Ishikawa (cell line): ENCODE results near the gene LCNL1.

Experiments used
- CEBPB ChIP-seq: IDR thresholded peaks from 2 replicates; pipeline ENCODE4 v1.6.1; 2012
- CREB1 ChIP-seq: IDR thresholded peaks from 2 replicates; pipeline ENCODE4 v1.6.1; 2012; ENCODE audit warnings: low read depth
- EGR1 ChIP-seq: IDR thresholded peaks from 2 replicates; pipeline ENCODE4 v1.6.1; 2012
- EP300 ChIP-seq: IDR thresholded peaks from 2 replicates; pipeline ENCODE4 v1.6.1; 2012; ENCODE audit warnings: borderline replicate concordance
- FOXM1 ChIP-seq: IDR thresholded peaks from 2 replicates; pipeline ENCODE4 v1.6.1; 2012; ENCODE audit warnings: low read depth, borderline replicate concordance
- MAX ChIP-seq: IDR thresholded peaks from 2 replicates; pipeline ENCODE4 v1.6.1; 2012
- NFIC ChIP-seq: IDR thresholded peaks from 2 replicates; pipeline ENCODE4 v1.6.1; 2012
- RAD21 ChIP-seq: IDR thresholded peaks from 2 replicates; pipeline ENCODE4 v1.6.1; 2012; ENCODE audit warnings: low read depth
- TAF1 ChIP-seq: IDR thresholded peaks from 2 replicates; pipeline ENCODE4 v1.6.1; 2012; ENCODE audit warnings: low read depth, mild to moderate bottlenecking
- TCF12 ChIP-seq: IDR thresholded peaks from 2 replicates; pipeline ENCODE4 v1.6.1; 2012; ENCODE audit warnings: low read depth
- TEAD4 ChIP-seq: IDR thresholded peaks from 2 replicates; pipeline ENCODE4 v1.6.1; 2012
- USF1 ChIP-seq: IDR thresholded peaks from 2 replicates; pipeline ENCODE4 v1.6.1; 2012
- YY1 ChIP-seq: IDR thresholded peaks from 2 replicates; pipeline ENCODE4 v1.6.1; 2012; ENCODE audit warnings: low read depth
- ZBTB7A ChIP-seq: IDR thresholded peaks from 2 replicates; pipeline ENCODE4 v1.6.1; 2012; ENCODE audit warnings: low read depth
- TF ChIP-seq, protein P1 (sequence below): IDR thresholded peaks from 2 replicates; pipeline ENCODE4 v1.6.1; 2012; ENCODE audit warnings: low read depth, mild to moderate bottlenecking

The LCNL1 gene

GRCh38 chr9:136994180-136994887, 11.5 kb downstream of the LCNL1 start:
- TF ChIP-seq EP300 (no peak), TEAD4 (no peak), ZBTB7A (no peak), FOXM1 (no peak), TCF12 (no peak), RAD21 (no peak), USF1 (no peak), CEBPB (no peak), CREB1 (no peak), YY1 (no peak), TAF1 (no peak), EGR1 (no peak), NFIC (no peak), MAX (no peak)
- TF ChIP-seq, protein P1, sequence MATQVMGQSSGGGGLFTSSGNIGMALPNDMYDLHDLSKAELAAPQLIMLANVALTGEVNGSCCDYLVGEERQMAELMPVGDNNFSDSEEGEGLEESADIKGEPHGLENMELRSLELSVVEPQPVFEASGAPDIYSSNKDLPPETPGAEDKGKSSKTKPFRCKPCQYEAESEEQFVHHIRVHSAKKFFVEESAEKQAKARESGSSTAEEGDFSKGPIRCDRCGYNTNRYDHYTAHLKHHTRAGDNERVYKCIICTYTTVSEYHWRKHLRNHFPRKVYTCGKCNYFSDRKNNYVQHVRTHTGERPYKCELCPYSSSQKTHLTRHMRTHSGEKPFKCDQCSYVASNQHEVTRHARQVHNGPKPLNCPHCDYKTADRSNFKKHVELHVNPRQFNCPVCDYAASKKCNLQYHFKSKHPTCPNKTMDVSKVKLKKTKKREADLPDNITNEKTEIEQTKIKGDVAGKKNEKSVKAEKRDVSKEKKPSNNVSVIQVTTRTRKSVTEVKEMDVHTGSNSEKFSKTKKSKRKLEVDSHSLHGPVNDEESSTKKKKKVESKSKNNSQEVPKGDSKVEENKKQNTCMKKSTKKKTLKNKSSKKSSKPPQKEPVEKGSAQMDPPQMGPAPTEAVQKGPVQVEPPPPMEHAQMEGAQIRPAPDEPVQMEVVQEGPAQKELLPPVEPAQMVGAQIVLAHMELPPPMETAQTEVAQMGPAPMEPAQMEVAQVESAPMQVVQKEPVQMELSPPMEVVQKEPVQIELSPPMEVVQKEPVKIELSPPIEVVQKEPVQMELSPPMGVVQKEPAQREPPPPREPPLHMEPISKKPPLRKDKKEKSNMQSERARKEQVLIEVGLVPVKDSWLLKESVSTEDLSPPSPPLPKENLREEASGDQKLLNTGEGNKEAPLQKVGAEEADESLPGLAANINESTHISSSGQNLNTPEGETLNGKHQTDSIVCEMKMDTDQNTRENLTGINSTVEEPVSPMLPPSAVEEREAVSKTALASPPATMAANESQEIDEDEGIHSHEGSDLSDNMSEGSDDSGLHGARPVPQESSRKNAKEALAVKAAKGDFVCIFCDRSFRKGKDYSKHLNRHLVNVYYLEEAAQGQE = no peak

- TF ChIP-seq CEBPB (no peak), MAX (no peak), EGR1 (no peak), EP300 (no peak), TAF1 (no peak), RAD21 (no peak), YY1 (no peak), USF1 (no peak), TEAD4 (no peak), NFIC (no peak), CREB1 (no peak), ZBTB7A (no peak), FOXM1 (no peak), TCF12 (no peak)
- TF ChIP-seq, protein P1 = no peak
Observed at GRCh38 chr9:136994888-136995230, 12.1 kb downstream of the LCNL1 start.

- TF ChIP-seq TEAD4 (no peak), MAX (no peak), ZBTB7A (peak; percentile 57; the same call in 1 of the 2 replicates)
Observed at GRCh38 chr9:136995362-136995761, 12.6 kb downstream of the LCNL1 start.

DNA sequence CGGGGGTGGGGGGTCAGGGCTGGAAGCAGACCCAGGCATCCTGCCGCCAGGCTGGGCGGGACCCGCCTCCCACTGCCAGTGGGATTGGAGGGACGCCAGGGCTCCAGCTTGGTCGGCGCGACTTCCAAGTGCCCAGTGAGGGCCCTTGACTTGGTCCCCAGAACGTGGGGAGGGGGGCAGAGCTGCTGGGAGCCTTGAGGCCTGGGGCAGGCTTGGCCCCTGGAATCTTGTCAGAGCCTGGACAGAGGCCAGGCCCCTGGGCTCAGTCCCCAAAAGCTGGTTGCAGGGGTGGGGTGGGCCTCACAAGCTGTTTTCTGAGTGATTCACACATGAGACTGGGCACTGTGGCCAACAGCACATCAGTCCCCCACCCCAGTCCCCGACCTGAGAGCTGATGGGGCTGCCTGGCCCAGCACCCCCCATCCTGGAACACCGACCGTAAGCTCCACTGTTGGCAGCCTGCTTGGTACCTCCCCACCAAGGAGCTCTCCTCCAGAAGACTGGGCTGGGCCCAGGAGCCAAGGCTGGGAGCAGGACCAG, 13.0 kb downstream of the LCNL1 start:
- TF ChIP-seq ZBTB7A (peak; percentile 63), MAX (0 out of 2 replicates have a peak, but pooled peaks have one; percentile 21), NFIC (peak; percentile 52), FOXM1 (no peak)

GRCh38 chr9:136996361-136997292, 13.8 kb downstream of the LCNL1 start, which contains the start of gene CLIC3:
Gene CLIC3, minus strand, starts transcription at chr9:136996568. Its CDS starts 25 bp downstream, at chr9:136996543.
- TF ChIP-seq CREB1 (no peak), TCF12 (no peak), CEBPB (no peak), TEAD4 (peak; percentile 59; the same call in 1 of the 2 replicates), ZBTB7A (peak; percentile 96), YY1 (no peak; the same call in 1 of the 2 replicates)
